PFSK-1 (cell line): ENCODE measurements around the gene TMEFF1.

ENCODE experiments used
- POLR2AphosphoS5 ChIP-seq: IDR thresholded peaks from 2 replicates; pipeline ENCODE4 v1.6.1; 2012; ENCODE audit warnings: low read depth, mild to moderate bottlenecking, control low read depth, low read length, moderate library complexity
- SIN3A ChIP-seq: IDR thresholded peaks from 2 replicates; pipeline ENCODE4 v1.6.1; 2012; ENCODE audit warnings: mild to moderate bottlenecking, low read length, moderate library complexity, borderline replicate concordance; ENCODE audit not compliant: insufficient read depth
- TAF1 ChIP-seq: IDR thresholded peaks from 2 replicates; pipeline ENCODE4 v1.6.1; 2012; ENCODE audit warnings: low read length, control low read depth, borderline replicate concordance; ENCODE audit not compliant: insufficient read depth
- TF ChIP-seq, protein P1 (sequence below), 2 experiments: IDR thresholded peaks; 2 replicates each; pipeline versions ENCODE4 v1.6.1 to v1.8.0; 2011 to 2012; ENCODE audit warnings: low read depth in 2 of 2, low read length in 2 of 2, control low read depth in 1 of 2, inconsistent platforms in 1 of 2, mild to moderate bottlenecking in 1 of 2, moderate library complexity in 1 of 2; ENCODE audit not compliant: insufficient read depth in 1 of 2

DNA sequence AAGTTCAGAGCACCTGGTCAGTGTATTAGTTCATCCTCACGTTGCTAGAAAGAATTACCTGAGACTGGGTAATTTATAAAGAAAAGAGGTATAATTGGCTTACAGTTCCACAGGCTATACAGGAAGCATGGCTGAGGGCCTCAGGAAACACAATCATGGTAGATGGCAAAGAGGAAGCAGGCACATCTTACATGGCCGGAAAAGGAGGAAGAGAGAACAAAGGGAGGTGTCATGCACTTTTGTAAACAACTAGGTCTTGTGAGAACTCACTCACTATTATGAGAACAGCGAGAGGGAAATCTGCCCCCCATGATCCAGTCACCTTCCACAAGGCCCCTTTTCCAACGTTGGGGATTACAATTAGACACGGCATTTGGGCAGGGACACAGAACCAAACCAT lies 76.1 kb downstream of the TMEFF1 start:
- TF ChIP-seq TAF1, result no peak
- no peak for TF ChIP-seq SIN3A
- TF ChIP-seq, protein P1, sequence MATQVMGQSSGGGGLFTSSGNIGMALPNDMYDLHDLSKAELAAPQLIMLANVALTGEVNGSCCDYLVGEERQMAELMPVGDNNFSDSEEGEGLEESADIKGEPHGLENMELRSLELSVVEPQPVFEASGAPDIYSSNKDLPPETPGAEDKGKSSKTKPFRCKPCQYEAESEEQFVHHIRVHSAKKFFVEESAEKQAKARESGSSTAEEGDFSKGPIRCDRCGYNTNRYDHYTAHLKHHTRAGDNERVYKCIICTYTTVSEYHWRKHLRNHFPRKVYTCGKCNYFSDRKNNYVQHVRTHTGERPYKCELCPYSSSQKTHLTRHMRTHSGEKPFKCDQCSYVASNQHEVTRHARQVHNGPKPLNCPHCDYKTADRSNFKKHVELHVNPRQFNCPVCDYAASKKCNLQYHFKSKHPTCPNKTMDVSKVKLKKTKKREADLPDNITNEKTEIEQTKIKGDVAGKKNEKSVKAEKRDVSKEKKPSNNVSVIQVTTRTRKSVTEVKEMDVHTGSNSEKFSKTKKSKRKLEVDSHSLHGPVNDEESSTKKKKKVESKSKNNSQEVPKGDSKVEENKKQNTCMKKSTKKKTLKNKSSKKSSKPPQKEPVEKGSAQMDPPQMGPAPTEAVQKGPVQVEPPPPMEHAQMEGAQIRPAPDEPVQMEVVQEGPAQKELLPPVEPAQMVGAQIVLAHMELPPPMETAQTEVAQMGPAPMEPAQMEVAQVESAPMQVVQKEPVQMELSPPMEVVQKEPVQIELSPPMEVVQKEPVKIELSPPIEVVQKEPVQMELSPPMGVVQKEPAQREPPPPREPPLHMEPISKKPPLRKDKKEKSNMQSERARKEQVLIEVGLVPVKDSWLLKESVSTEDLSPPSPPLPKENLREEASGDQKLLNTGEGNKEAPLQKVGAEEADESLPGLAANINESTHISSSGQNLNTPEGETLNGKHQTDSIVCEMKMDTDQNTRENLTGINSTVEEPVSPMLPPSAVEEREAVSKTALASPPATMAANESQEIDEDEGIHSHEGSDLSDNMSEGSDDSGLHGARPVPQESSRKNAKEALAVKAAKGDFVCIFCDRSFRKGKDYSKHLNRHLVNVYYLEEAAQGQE (IDR thresholded peaks at IDR 0.05; ENCODE audit: insufficient read depth in 1 of 2, low read depth in 2 of 2, low read length in 2 of 2), result no peak
- no peak for TF ChIP-seq POLR2AphosphoS5
